ENCODE results near the gene TMEM263. TPM values are rescaled to one million over a fixed set of nuclear protein-coding genes. Genes with fewer than 3 reads are reported as not detected.

Gene TMEM263
- total RNA-seq, 2 donors from 2014 or later: 25.7 to 39.3 TPM

- no peaks in the 10 kb centered on the region for H3K4me1 Mint-ChIP-seq
- no peak overlapping the region for H3K4me3 Mint-ChIP-seq
- WGBS, 2 experiments (ENCODE audit: insufficient coverage in 1 of 2, insufficient read length in 1 of 2): 94 to 100% methylated on average over 1 of the region's 1 CpG
- H3K27ac ChIP-seq (ENCODE audit: low read depth, low read length): no peak overlapping the region
- no peaks in the 10 kb centered on the region for H3K4me1 ChIP-seq (ENCODE audit: control insufficient read depth, insufficient read depth, low read length)
- no peak overlapping the region for H3K27ac Mint-ChIP-seq
- H3K9me3 Mint-ChIP-seq: peaks cover 15% of the 10 kb centered on the region
- H3K27me3 Mint-ChIP-seq (ENCODE audit: insufficient read depth): peaks cover under 1% of the 10 kb centered on the region
- no peak overlapping the region for H3K4me3 ChIP-seq (ENCODE audit: low read length)
- no peak overlapping the region for H3K9ac ChIP-seq (ENCODE audit: extremely low read depth, low read length, poor library complexity, severe bottlenecking)
- no peak for TF ChIP-seq CTCF (conservative IDR thresholded peaks at IDR 0.05)
- no peak for DNase-seq
- no peaks in the 10 kb centered on the region for H3K36me3 ChIP-seq (ENCODE audit: control insufficient read depth, insufficient read depth, low read length)
- H3K9me3 ChIP-seq (ENCODE audit: control insufficient read depth, low read length): peaks cover 16% of the 10 kb centered on the region
- peaks cover 8% of the 10 kb centered on the region for H3K27me3 ChIP-seq (ENCODE audit: control insufficient read depth, insufficient read depth, low read length, poor library complexity, severe bottlenecking)
- H3K36me3 Mint-ChIP-seq (ENCODE audit: low read depth): no peaks in the 10 kb centered on the region
These were observed 29.1 kb upstream of the TMEM263 start for GRCh38 chr12:106926657-106927056.

GRCh38 chr12:106934277-106934676 lies 21.4 kb upstream of the TMEM263 start:
- H3K9me3 Mint-ChIP-seq: peaks cover 10% of the 10 kb centered on the region

GRCh38 chr12:106941481-106942156 lies 14.1 kb upstream of the TMEM263 start:
- peaks cover 59% of the 10 kb centered on the region for H3K9me3 ChIP-seq (ENCODE audit: control insufficient read depth, low read length)
- no peaks in the 10 kb centered on the region for H3K36me3 ChIP-seq (ENCODE audit: control insufficient read depth, insufficient read depth, low read length)
- no peak for DNase-seq
- 94 to 96% methylated on average over 3 to 6 of the region's 6 CpGs for WGBS, 2 experiments (ENCODE audit: insufficient coverage in 1 of 2, insufficient read length in 1 of 2)
- H3K4me3 ChIP-seq (ENCODE audit: low read length): no peak overlapping the region
- H3K27ac ChIP-seq (ENCODE audit: low read depth, low read length): no peak overlapping the region
- Mint-ChIP-seq H3K4me3 (no peak overlapping the region), H3K4me1 (no peaks in the 10 kb centered on the region), H3K36me3 (ENCODE audit: low read depth) (no peaks in the 10 kb centered on the region), H3K9me3 (peaks cover 57% of the 10 kb centered on the region), H3K27me3 (ENCODE audit: insufficient read depth) (no peaks in the 10 kb centered on the region), H3K27ac (no peak overlapping the region)
- no peak overlapping the region for H3K9ac ChIP-seq (ENCODE audit: extremely low read depth, low read length, poor library complexity, severe bottlenecking)
- no peak for TF ChIP-seq CTCF (conservative IDR thresholded peaks at IDR 0.05)
- H3K4me1 ChIP-seq (ENCODE audit: control insufficient read depth, insufficient read depth, low read length): no peaks in the 10 kb centered on the region
- no peaks in the 10 kb centered on the region for H3K27me3 ChIP-seq (ENCODE audit: control insufficient read depth, insufficient read depth, low read length, poor library complexity, severe bottlenecking)

More at GRCh38 chr12:106934277-106934676, 21.4 kb upstream of the TMEM263 start:
- 90% methylated on average over 3 of the region's 3 CpGs; no CpG with 5 or more reads in 1 of the 2 experiments for WGBS, 2 experiments (ENCODE audit: insufficient coverage in 1 of 2, insufficient read length in 1 of 2)
- Histone ChIP-seq H3K4me1 (ENCODE audit: control insufficient read depth, insufficient read depth, low read length) (no peaks in the 10 kb centered on the region), H3K36me3 (ENCODE audit: control insufficient read depth, insufficient read depth, low read length) (no peaks in the 10 kb centered on the region), H3K4me3 (ENCODE audit: low read length) (no peak overlapping the region), H3K27me3 (ENCODE audit: control insufficient read depth, insufficient read depth, low read length, poor library complexity, severe bottlenecking) (peaks cover 8% of the 10 kb centered on the region), H3K27ac (ENCODE audit: low read depth, low read length) (no peak overlapping the region), H3K9ac (ENCODE audit: extremely low read depth, low read length, poor library complexity, severe bottlenecking) (no peak overlapping the region), H3K9me3 (ENCODE audit: control insufficient read depth, low read length) (peaks cover 8% of the 10 kb centered on the region)
- Mint-ChIP-seq H3K4me1 (no peaks in the 10 kb centered on the region), H3K4me3 (no peak overlapping the region), H3K36me3 (ENCODE audit: low read depth) (no peaks in the 10 kb centered on the region), H3K27ac (no peak overlapping the region), H3K27me3 (ENCODE audit: insufficient read depth) (peaks cover 6% of the 10 kb centered on the region)
- no peak for DNase-seq
- TF ChIP-seq CTCF (conservative IDR thresholded peaks at IDR 0.05): no peak
